Caki2 (cell line): ENCODE data around the gene F13A1. TPM values are rescaled to one million over a fixed set of nuclear protein-coding genes. Genes with fewer than 3 reads are reported as not detected.

ENCODE experiments used
- DNase-seq: peaks from one replicate; pipeline ENCODE4 v3.0.0-alpha.2; 2015; ENCODE audit warnings: low read depth
- in situ Hi-C: cut with HindIII; loops from 2 replicates; pipeline ENCODE4 v1.10.0; 2016; ENCODE audit warnings: low sequenced_read_pairs, low pct_unique_long_range_greater_than_20kb, mixed read lengths
- total RNA-seq: library from RNA; depleted of rRNA; stranded (reverse); fragments of >200 nt; shearing (Covaris generic); gene quantifications from 2 replicates; pipeline ENCODE4 v1.2.3, GENCODE V29; 2014; ENCODE audit warnings: low replicate concordance

The F13A1 gene
- total RNA-seq, 1 experiment from 2014 or later = not detected

GRCh38 chr6:6219716-6220115 is 100.7 kb downstream of the F13A1 start:
- DNase-seq = no peak
- in situ Hi-C loops = no loop called here

- in situ Hi-C loops = no loop called here
- peak; percentile 56 for DNase-seq
Measured at GRCh38 chr6:6218759-6219085, 101.7 kb downstream of the F13A1 start.

DNA sequence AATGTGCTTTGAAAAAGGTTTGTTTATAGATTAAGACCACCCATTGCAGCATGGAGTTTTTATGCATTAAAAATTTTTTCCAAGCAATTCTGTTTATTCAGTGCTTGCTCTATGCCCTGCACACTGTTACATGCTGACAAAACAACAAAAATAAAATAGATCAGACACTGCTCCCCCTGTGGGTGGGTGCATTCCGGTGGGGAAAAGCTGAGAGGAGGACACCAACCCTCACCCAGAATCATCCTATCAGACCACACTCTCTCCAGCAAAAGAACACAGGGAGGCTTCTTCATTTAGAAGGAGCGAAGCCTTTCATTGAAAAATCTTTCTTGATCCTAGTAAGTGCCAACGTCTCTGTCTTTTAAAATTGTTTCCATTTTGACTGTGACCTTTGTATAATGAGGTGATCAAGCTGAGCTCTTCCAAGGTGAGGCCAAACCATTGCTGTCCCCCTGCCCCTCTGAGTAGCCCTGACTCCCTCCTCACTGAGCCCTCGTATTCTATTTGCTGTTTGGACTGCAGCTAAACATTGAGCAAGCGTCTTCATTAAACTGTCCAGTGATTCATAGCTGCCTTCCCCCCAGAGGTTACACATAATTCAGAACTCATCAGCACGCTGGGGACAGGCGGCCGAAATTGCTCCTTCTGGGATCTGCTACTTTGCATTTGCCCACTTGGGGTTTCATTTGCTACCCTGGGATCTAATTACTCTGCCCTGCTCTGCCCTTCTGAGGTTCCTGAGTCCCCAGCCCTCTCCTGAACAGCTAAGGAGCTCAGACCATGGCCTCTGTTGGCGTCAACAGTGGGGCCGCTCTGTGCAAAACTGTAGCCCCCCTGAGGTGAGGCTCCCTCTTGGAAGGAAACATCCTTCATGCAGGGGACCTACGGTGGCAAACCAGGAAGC is 102.4 kb downstream of the F13A1 start:
- in situ Hi-C loops = no loop called here
- no peak for DNase-seq

DNA sequence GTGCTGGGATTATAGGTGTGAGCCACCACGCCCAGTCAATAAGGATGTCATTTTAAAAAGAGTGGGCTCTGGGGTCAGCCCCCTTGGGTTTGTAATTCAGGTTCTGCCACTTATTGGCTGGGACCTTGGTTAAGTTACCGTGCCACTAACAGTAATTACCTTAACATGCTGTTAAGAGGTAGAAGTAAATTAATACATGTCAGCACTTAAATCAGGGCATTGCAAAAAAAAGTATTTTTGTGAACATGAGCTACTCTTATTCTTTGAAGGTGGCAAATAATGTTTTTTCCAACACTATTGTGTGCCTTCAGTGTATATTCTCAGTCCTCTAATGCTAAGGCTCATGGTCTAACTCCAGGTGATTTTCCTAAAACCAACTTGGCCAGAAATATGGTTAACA is 109.5 kb downstream of the F13A1 start:
- in situ Hi-C loops = no loop called here
- DNase-seq = no peak

GRCh38 chr6:6202886-6203285 is 117.6 kb downstream of the F13A1 start:
- in situ Hi-C loops = no loop called here
- DNase-seq = no peak

DNA sequence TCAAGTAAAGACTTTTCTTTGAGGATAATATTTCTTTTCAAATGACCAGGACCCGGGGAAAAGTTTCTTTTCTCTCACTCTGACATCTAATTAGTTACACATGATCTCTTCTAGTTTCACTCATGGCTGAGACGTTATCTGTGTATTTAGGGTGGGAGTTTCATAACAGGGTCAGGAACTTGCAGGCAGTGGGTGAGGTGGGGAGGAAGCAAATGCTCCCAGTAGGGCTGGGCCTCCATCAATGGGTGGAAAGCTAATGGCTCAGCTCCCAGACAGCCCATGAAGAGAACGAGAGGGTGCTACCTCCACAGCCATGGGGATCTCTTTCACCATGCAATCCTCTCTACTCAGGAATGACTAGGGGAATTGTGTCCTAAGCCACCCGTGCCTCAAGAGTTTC is 119.3 kb downstream of the F13A1 start:
- no peak for DNase-seq
- in situ Hi-C loops = no loop called here

GRCh38 chr6:6199678-6200077 is 120.8 kb downstream of the F13A1 start:
- in situ Hi-C loops = no loop called here
- DNase-seq = no peak

- no peak for DNase-seq
- in situ Hi-C loops = no loop called here
Measured at GRCh38 chr6:6196762-6197161, 123.7 kb downstream of the F13A1 start.

GRCh38 chr6:6195080-6195479 is 125.4 kb downstream of the F13A1 start:
- in situ Hi-C loops = no loop called here

DNA sequence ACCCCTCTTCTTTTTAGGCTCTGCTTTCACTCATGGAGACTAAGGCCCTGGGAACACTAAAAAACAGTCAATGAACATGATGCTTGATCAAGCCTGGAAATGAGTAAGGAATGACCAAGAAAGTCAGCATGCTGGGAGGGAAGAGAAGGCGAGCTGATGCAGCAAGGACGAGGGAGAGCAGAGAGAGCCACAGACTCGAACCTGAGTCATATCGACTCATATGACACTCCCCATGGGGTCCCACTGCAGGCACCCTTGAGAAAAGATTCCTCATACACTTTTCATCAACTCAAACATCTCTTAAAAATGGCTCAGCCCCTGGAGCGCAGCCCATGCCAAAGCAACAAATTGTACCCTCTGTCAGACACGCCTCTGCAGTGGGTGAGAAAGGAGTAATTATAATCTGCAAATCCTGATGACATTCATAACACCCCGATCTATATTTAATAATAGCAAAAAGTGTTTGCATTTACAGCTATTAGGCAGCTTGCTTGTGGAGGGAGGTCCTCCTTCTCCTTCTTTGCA is 127.2 kb downstream of the F13A1 start:
- no peak for DNase-seq
- in situ Hi-C loops = no loop called here

More at GRCh38 chr6:6195080-6195479, 125.4 kb downstream of the F13A1 start:
- DNase-seq = no peak

GRCh38 chr6:6191909-6192308 is 128.6 kb downstream of the F13A1 start:
- no peak for DNase-seq
- in situ Hi-C loops = no loop called here

DNA sequence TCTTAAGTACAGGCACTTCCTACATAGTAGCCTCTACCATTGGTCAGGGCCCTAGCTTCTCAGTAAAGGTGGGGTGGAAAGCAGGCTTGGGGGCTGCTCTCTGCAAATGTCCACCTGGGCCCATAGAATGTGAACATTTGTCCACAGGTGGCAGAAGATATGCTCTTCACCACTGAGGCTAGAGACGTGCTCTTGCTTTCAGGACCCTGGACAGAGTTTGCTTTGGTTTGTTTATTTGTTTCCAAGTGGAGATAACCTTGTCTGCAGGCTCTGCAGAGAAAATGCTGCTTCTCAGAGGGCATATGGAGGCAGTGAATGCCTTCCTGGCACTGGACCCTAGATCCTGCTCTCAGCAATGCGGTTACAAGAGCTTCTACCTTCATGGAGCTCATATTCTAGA is 129.0 kb downstream of the F13A1 start:
- DNase-seq = peak; percentile 6
- in situ Hi-C loops = no loop called here

DNA sequence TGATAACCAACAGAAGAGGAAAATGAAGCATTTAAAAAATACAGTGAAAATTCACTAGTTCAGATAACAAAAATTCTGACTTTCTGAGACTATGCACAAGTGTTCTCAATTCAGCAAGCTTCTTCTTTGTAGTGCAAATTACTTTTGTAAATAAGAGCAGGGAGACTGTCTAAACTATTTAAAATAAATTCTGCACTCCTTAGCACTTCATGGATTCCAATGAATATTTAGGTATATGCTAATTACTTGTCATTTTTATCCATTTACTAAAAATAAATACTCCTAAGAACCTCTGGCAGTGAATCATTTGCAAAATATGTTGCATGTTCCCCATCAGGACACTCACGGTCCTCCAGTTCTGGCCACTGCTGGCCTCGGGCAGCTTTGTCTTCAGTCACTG is 139.8 kb downstream of the F13A1 start:
- no peak for DNase-seq
- in situ Hi-C loops = no loop called here

DNA sequence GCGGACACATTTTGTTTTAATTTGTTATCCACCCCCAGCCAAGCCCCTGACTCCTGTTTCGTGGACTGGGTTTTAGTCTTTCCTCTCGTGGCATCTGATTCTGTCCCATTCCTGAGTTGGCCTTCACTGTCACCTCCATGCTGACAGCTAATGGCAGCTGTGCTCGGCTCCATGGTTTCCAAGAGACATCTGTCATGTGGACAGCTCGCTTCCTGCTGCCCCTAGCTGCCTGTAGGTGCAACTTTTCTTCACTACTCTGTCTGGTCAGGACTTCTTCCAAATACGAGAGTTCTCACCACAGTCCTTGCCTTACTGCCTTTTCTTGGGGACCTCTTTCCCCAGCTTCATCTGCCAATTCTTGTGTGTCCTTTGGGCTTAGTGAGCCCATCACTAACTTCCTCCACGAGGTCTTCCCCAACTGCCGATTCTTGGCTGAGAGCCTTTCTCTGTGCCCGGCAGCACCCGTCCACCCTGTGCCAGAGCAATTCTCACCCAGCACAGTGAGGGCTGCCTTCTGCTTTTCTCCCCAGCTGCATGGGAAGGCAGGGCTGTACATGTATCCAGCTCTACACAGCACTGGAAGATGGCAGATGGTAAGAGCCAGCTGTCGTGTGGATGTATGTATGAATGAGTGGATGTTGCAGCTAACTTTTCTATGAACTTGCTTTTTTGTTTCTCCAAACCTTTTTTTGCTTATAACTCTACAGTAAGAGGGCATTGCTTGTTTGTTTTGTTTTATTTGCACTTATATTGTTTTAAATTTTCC is 140.4 kb downstream of the F13A1 start:
- in situ Hi-C loops = no loop called here

DNA sequence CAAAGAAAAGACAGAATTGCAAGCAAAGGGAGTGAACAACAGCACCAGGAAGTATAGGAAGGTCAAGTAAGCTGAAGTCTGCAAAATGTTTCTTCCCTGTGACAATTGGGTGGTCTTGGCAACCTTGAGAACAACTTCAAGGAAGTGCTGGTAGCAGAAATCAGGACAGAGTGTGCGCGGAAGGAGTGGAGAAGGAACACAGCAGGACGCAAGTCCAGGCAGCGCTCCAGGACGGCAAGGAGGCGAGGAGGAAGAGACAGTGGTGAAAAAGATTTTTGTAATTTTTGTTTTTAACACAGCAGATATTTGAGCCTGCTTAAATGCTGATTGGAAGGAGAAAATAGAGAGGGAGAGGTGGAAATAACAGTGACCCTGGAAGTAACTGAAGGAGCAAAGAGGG is 141.7 kb downstream of the F13A1 start:
- in situ Hi-C loops = no loop called here
- no peak for DNase-seq

More for the DNA sequence above, 140.4 kb downstream of the F13A1 start:
- no peak for DNase-seq

- in situ Hi-C loops = no loop called here
- DNase-seq = no peak
Measured at GRCh38 chr6:6177754-6178153, 142.7 kb downstream of the F13A1 start.

DNA sequence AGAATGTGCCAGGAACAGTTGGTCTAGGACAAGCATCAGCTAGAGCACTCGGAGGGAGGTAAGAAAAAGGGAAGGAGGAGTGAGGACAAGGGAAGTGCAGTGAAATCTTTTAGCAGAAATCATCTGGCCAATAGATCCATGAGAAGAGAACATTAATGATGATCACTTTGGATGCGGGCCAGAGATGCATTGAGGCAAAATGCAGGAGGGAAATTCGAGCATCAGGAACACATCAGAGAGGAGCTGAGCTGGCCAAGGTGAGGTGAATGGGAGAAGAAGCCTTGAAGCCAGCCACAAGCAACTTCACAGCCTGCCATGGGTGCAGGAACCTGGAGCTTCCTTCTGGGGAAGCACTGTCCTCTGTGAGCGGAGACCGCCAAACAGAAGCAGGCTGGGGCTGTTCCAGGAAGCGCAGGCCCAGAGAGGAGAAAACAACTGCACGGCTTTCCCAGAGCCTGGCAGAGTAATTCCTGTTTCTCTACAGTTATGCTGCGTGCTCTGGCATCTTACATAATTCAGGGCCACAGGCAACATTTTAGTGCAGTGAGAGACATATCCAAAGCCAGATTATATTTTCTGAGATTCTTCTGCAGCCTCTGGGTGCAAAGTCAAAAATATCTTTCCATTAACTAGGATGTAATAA is 143.8 kb downstream of the F13A1 start:
- no peak for DNase-seq
- in situ Hi-C loops = no loop called here

GRCh38 chr6:6176127-6176526 is 144.3 kb downstream of the F13A1 start:
- DNase-seq = no peak
- in situ Hi-C loops = no loop called here

DNA sequence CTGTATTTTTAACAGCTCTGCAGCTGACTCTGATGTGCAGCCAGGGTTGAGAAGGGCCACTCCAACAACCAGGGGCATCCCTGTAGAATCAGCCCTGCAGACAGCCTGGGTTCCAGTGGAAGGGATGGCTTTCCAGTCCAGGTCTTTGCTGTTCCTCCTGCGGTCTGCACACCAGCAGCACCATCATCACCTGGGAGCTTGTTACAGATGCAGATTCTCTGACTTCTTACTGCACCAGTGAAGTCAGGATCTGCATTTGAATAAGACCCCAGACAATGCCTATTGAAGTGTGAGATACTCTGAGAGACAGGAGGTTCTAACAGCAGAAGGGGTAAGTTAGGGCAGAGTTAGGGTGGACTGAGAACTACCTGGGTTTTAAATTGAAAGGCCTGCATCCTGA is 151.3 kb downstream of the F13A1 start:
- DNase-seq = no peak

More for the DNA sequence above, 151.3 kb downstream of the F13A1 start:
- in situ Hi-C loops = no loop called here
